MG63 (cell line): ENCODE measurements around the gene PJA1. TPM values are rescaled to one million over a fixed set of nuclear protein-coding genes. Genes with fewer than 3 reads are reported as not detected.
A peak's percentile ranks its signal among the peaks of the same experiment; 100 is the strongest.

Experiments used
- DNase-seq: peaks from one replicate; pipeline ENCODE4 v3.0.0-alpha.2; 2020
- H3K27me3 ChIP-seq: fragments of 250-450 bp; sonication (Bioruptor Pico); 2 replicates; pipeline ENCODE4 v1.5.1; 2020; ENCODE audit warnings: mild to moderate bottlenecking, moderate library complexity
- H3K36me3 ChIP-seq: fragments of 250-450 bp; sonication (Bioruptor Pico); 2 replicates; pipeline ENCODE4 v1.5.1; 2020; ENCODE audit warnings: mild to moderate bottlenecking, moderate library complexity
- H3K4me3 ChIP-seq: fragments of 250-450 bp; sonication (Bioruptor Pico); 2 replicates; pipeline ENCODE4 v1.5.1; 2020; ENCODE audit warnings: mild to moderate bottlenecking, moderate library complexity
- H3K9me3 ChIP-seq: fragments of 250-450 bp; sonication (Bioruptor Pico); 2 replicates; pipeline ENCODE4 v1.5.1; 2020; ENCODE audit warnings: mild to moderate bottlenecking, moderate library complexity
- total RNA-seq: library from RNA; depleted of rRNA; stranded (reverse); fragments of >200 nt; shearing (Covaris generic); gene quantifications from 2 replicates; pipeline ENCODE4 v1.2.3, GENCODE V29; 2014; ENCODE audit warnings: low replicate concordance

PJA1 gene
- total RNA-seq, 1 experiment from 2014 or later, result 25.3 TPM

GRCh38 chrX:69133921-69134542 is 31.2 kb downstream of the PJA1 start:
- H3K27me3 ChIP-seq, result no peaks in the 10 kb centered on the region
- no peaks in the 10 kb centered on the region for H3K36me3 ChIP-seq
- DNase-seq, result peak; percentile 53
- H3K9me3 ChIP-seq, result no peaks in the 10 kb centered on the region
- no peak overlapping the region for H3K4me3 ChIP-seq

GRCh38 chrX:69131886-69132285 is 33.4 kb downstream of the PJA1 start:
- Histone ChIP-seq H3K4me3 (no peak overlapping the region), H3K27me3 (no peaks in the 10 kb centered on the region), H3K9me3 (no peaks in the 10 kb centered on the region), H3K36me3 (no peaks in the 10 kb centered on the region)
- no peak for DNase-seq

GRCh38 chrX:69130439-69130838 is 34.8 kb downstream of the PJA1 start:
- no peaks in the 10 kb centered on the region for H3K36me3 ChIP-seq
- no peaks in the 10 kb centered on the region for H3K9me3 ChIP-seq
- H3K4me3 ChIP-seq, result no peak overlapping the region
- no peak for DNase-seq
- H3K27me3 ChIP-seq, result no peaks in the 10 kb centered on the region

GRCh38 chrX:69128588-69128987 is 36.7 kb downstream of the PJA1 start:
- Histone ChIP-seq H3K36me3 (no peaks in the 10 kb centered on the region), H3K27me3 (no peaks in the 10 kb centered on the region), H3K4me3 (no peak overlapping the region), H3K9me3 (no peaks in the 10 kb centered on the region)
- peak; percentile 8 for DNase-seq

- H3K27me3 ChIP-seq, result no peaks in the 10 kb centered on the region
- DNase-seq, result no peak
- no peaks in the 10 kb centered on the region for H3K9me3 ChIP-seq
- no peaks in the 10 kb centered on the region for H3K36me3 ChIP-seq
- no peak overlapping the region for H3K4me3 ChIP-seq
Measured at GRCh38 chrX:69127466-69127865, 37.8 kb downstream of the PJA1 start.

GRCh38 chrX:69126642-69127041 is 38.6 kb downstream of the PJA1 start:
- H3K9me3 ChIP-seq, result no peaks in the 10 kb centered on the region
- DNase-seq, result peak; percentile 39
- H3K27me3 ChIP-seq, result no peaks in the 10 kb centered on the region
- H3K36me3 ChIP-seq, result no peaks in the 10 kb centered on the region
- no peak overlapping the region for H3K4me3 ChIP-seq

- no peaks in the 10 kb centered on the region for H3K27me3 ChIP-seq
- no peaks in the 10 kb centered on the region for H3K9me3 ChIP-seq
- no peak for DNase-seq
- no peaks in the 10 kb centered on the region for H3K36me3 ChIP-seq
- H3K4me3 ChIP-seq, result no peak overlapping the region
Measured at GRCh38 chrX:69125094-69125493, 40.2 kb downstream of the PJA1 start.

- no peaks in the 10 kb centered on the region for H3K9me3 ChIP-seq
- H3K27me3 ChIP-seq, result no peaks in the 10 kb centered on the region
- no peaks in the 10 kb centered on the region for H3K36me3 ChIP-seq
- no peak for DNase-seq
- no peak overlapping the region for H3K4me3 ChIP-seq
Measured at GRCh38 chrX:69124108-69124507, 41.1 kb downstream of the PJA1 start.

GRCh38 chrX:69123481-69123880 is 41.8 kb downstream of the PJA1 start:
- no peaks in the 10 kb centered on the region for H3K27me3 ChIP-seq
- no peak for DNase-seq
- H3K9me3 ChIP-seq, result no peaks in the 10 kb centered on the region
- no peaks in the 10 kb centered on the region for H3K36me3 ChIP-seq
- no peak overlapping the region for H3K4me3 ChIP-seq

- Histone ChIP-seq H3K36me3 (no peaks in the 10 kb centered on the region), H3K9me3 (no peaks in the 10 kb centered on the region), H3K27me3 (no peaks in the 10 kb centered on the region), H3K4me3 (no peak overlapping the region)
- no peak for DNase-seq
Measured at GRCh38 chrX:69121321-69122000, 43.8 kb downstream of the PJA1 start.

GRCh38 chrX:69120476-69120875 is 44.8 kb downstream of the PJA1 start:
- Histone ChIP-seq H3K27me3 (no peaks in the 10 kb centered on the region), H3K4me3 (no peak overlapping the region), H3K36me3 (no peaks in the 10 kb centered on the region), H3K9me3 (no peaks in the 10 kb centered on the region)
- no peak for DNase-seq

GRCh38 chrX:69119122-69119521 is 46.1 kb downstream of the PJA1 start:
- no peaks in the 10 kb centered on the region for H3K27me3 ChIP-seq
- no peak overlapping the region for H3K4me3 ChIP-seq
- no peak for DNase-seq
- H3K36me3 ChIP-seq, result no peaks in the 10 kb centered on the region
- H3K9me3 ChIP-seq, result no peaks in the 10 kb centered on the region

GRCh38 chrX:69117876-69118526 is 47.3 kb downstream of the PJA1 start:
- no peak for DNase-seq
- H3K36me3 ChIP-seq, result no peaks in the 10 kb centered on the region
- no peak overlapping the region for H3K4me3 ChIP-seq
- H3K9me3 ChIP-seq, result no peaks in the 10 kb centered on the region
- H3K27me3 ChIP-seq, result no peaks in the 10 kb centered on the region

GRCh38 chrX:69116077-69116476 is 49.2 kb downstream of the PJA1 start:
- Histone ChIP-seq H3K27me3 (no peaks in the 10 kb centered on the region), H3K36me3 (no peaks in the 10 kb centered on the region), H3K4me3 (no peak overlapping the region), H3K9me3 (no peaks in the 10 kb centered on the region)
- DNase-seq, result no peak

GRCh38 chrX:69113723-69114122 is 51.5 kb downstream of the PJA1 start:
- no peaks in the 10 kb centered on the region for H3K36me3 ChIP-seq
- no peak for DNase-seq
- no peaks in the 10 kb centered on the region for H3K9me3 ChIP-seq
- H3K4me3 ChIP-seq, result no peak overlapping the region
- no peaks in the 10 kb centered on the region for H3K27me3 ChIP-seq
